Neural progenitor cell (in vitro differentiated cells): ENCODE measurements around the gene MYOF. TPM values are rescaled to one million over a fixed set of nuclear protein-coding genes. Genes with fewer than 3 reads are reported as not detected.

Source experiments
- DNase-seq: peaks from one replicate; pipeline ENCODE4 v3.0.0-alpha.2; 2016; ENCODE audit warnings: low spot score
- H2AFZ ChIP-seq: fragments of 200-600 bp; sonication (generic); replicated peaks from 2 replicates; pipeline ENCODE4 v1.6.1; 2016; ENCODE audit warnings: antibody characterized with exemption
- H3F3A ChIP-seq: fragments of 200-600 bp; sonication (generic); 2 replicates; pipeline ENCODE4 v1.6.1; 2016; ENCODE audit warnings: antibody characterized with exemption, low read depth
- H3K27ac ChIP-seq: fragments of 200-600 bp; sonication (generic); 2 replicates; pipeline ENCODE4 v1.5.1; 2016; ENCODE audit warnings: mild to moderate bottlenecking
- H3K27me3 ChIP-seq: fragments of 200-600 bp; sonication (generic); 2 replicates; pipeline ENCODE4 v1.6.1; 2016; ENCODE audit warnings: mild to moderate bottlenecking, moderate library complexity
- H3K36me3 ChIP-seq: fragments of 200-600 bp; sonication (generic); 2 replicates; pipeline ENCODE4 v1.5.1; 2016
- H3K4me1 ChIP-seq: fragments of 200-600 bp; sonication (generic); 2 replicates; pipeline ENCODE4 v1.6.1; 2016; ENCODE audit warnings: mixed run types
- H3K4me2 ChIP-seq: fragments of 200-600 bp; sonication (generic); 2 replicates; pipeline ENCODE4 v1.6.1; 2016
- H3K4me3 ChIP-seq: fragments of 200-600 bp; sonication (generic); 2 replicates; pipeline ENCODE4 v1.5.1; 2016
- H3K79me2 ChIP-seq: fragments of 200-600 bp; sonication (generic); 2 replicates; pipeline ENCODE4 v1.6.1; 2016; ENCODE audit warnings: low read depth
- H3K9ac ChIP-seq: fragments of 200-600 bp; sonication (generic); 2 replicates; pipeline ENCODE4 v1.6.1; 2016
- H3K9me3 ChIP-seq: fragments of 200-600 bp; sonication (generic); 2 replicates; pipeline ENCODE4 v1.5.1; 2016; ENCODE audit warnings: low read depth
- H4K20me1 ChIP-seq: fragments of 200-600 bp; sonication (generic); 2 replicates; pipeline ENCODE4 v1.6.1; 2016; ENCODE audit warnings: low read depth
- H3K27ac Mint-ChIP-seq: 3 replicates; pipeline ENCODE4 v1.8.0; 2021; ENCODE audit warnings: mixed read lengths
- H3K27me3 Mint-ChIP-seq: 2 replicates; pipeline ENCODE4 v1.8.0; 2022; ENCODE audit warnings: low read depth, mild to moderate bottlenecking, inconsistent platforms, moderate library complexity, mixed read lengths; ENCODE audit not compliant: insufficient read depth
- H3K36me3 Mint-ChIP-seq: 3 replicates; pipeline ENCODE4 v1.8.0; 2021; ENCODE audit warnings: mixed read lengths
- H3K4me1 Mint-ChIP-seq: 3 replicates; pipeline ENCODE4 v1.8.0; 2021; ENCODE audit warnings: mixed read lengths
- H3K4me3 Mint-ChIP-seq: 3 replicates; pipeline ENCODE4 v1.8.0; 2021; ENCODE audit warnings: mild to moderate bottlenecking, moderate library complexity, mixed read lengths
- H3K9me3 Mint-ChIP-seq: 3 replicates; pipeline ENCODE4 v1.8.0; 2020; ENCODE audit warnings: mixed read lengths
- CTCF ChIP-seq: fragments of 200-600 bp; sonication (generic); IDR thresholded peaks from 2 replicates; pipeline ENCODE4 v1.5.1; 2017; ENCODE audit warnings: antibody characterized with exemption, mild to moderate bottlenecking
- EZH2 ChIP-seq: fragments of 200-600 bp; sonication (generic); IDR thresholded peaks from 2 replicates; pipeline ENCODE4 v1.6.1; 2017; ENCODE audit warnings: antibody characterized with exemption, mild to moderate bottlenecking, moderate library complexity
- EZH2phosphoT487 ChIP-seq: fragments of 200-600 bp; sonication (generic); IDR thresholded peaks from 2 replicates; pipeline ENCODE4 v1.6.1; 2017; ENCODE audit warnings: antibody characterized with exemption
- total RNA-seq: library from RNA; depleted of rRNA; stranded (reverse); fragments of >200 nt; gene quantifications from 2 replicates; pipeline ENCODE4 v1.2.3, GENCODE V29; 2015; ENCODE audit warnings: low replicate concordance

Gene MYOF
- total RNA-seq, 1 donor from 2014 or later = 1.6 TPM

GRCh38 chr10:93438613-93439253 is 43.4 kb downstream of the MYOF start:
- H3K9me3 Mint-ChIP-seq = no peaks in the 10 kb centered on the region
- Histone ChIP-seq H4K20me1 (no peaks in the 10 kb centered on the region), H3K9me3 (no peaks in the 10 kb centered on the region), H3K4me1 (peaks cover 46% of the 10 kb centered on the region), H3K27ac (no peak overlapping the region), H3K27me3 (no peaks in the 10 kb centered on the region), H3F3A (peaks cover 19% of the 10 kb centered on the region), H3K36me3 (no peaks in the 10 kb centered on the region), H2AFZ (peak overlapping the region; percentile 82), H3K9ac (no peak overlapping the region), H3K4me2 (peak overlapping the region; percentile 78), H3K4me3 (peak overlapping the region; percentile 40), H3K79me2 (no peaks in the 10 kb centered on the region)
- peak; percentile 34 for TF ChIP-seq EZH2
- TF ChIP-seq EZH2phosphoT487 = no peak
- peak overlapping the region; percentile 74 for H3K4me3 Mint-ChIP-seq
- H3K27me3 Mint-ChIP-seq = peaks cover 3% of the 10 kb centered on the region
- peak; percentile 81 for DNase-seq
- H3K36me3 Mint-ChIP-seq = peaks cover 2% of the 10 kb centered on the region
- H3K27ac Mint-ChIP-seq = peak overlapping the region; percentile 99
- peaks cover 82% of the 10 kb centered on the region for H3K4me1 Mint-ChIP-seq

GRCh38 chr10:93437946-93438612 is 44.1 kb downstream of the MYOF start:
- Histone ChIP-seq H3K4me3 (peak overlapping the region; percentile 40), H3K9ac (no peak overlapping the region), H3K4me2 (peak overlapping the region; percentile 78), H3K27ac (no peak overlapping the region), H2AFZ (peak overlapping the region; percentile 82), H4K20me1 (no peaks in the 10 kb centered on the region), H3K9me3 (no peaks in the 10 kb centered on the region), H3K4me1 (peaks cover 43% of the 10 kb centered on the region), H3K36me3 (no peaks in the 10 kb centered on the region), H3F3A (peaks cover 19% of the 10 kb centered on the region), H3K27me3 (no peaks in the 10 kb centered on the region), H3K79me2 (no peaks in the 10 kb centered on the region)
- no peak for TF ChIP-seq EZH2
- no peak for TF ChIP-seq EZH2phosphoT487
- no peak for TF ChIP-seq CTCF
- H3K4me1 Mint-ChIP-seq = peaks cover 80% of the 10 kb centered on the region
- peak overlapping the region; percentile 74 for H3K4me3 Mint-ChIP-seq
- no peaks in the 10 kb centered on the region for H3K9me3 Mint-ChIP-seq
- peak overlapping the region; percentile 99 for H3K27ac Mint-ChIP-seq
- peaks cover under 1% of the 10 kb centered on the region for H3K36me3 Mint-ChIP-seq
- peaks cover 3% of the 10 kb centered on the region for H3K27me3 Mint-ChIP-seq
- no peak for DNase-seq

- Histone ChIP-seq H3K9ac (no peak overlapping the region), H2AFZ (peak overlapping the region; percentile 3), H3K27me3 (no peaks in the 10 kb centered on the region), H3K4me2 (peak overlapping the region; percentile 78), H3K27ac (no peak overlapping the region), H3K4me1 (peaks cover 43% of the 10 kb centered on the region), H4K20me1 (no peaks in the 10 kb centered on the region), H3F3A (peaks cover 19% of the 10 kb centered on the region), H3K36me3 (no peaks in the 10 kb centered on the region), H3K9me3 (no peaks in the 10 kb centered on the region), H3K4me3 (peak overlapping the region; percentile 40), H3K79me2 (no peaks in the 10 kb centered on the region)
- H3K27ac Mint-ChIP-seq = peak overlapping the region; percentile 99
- peaks cover 3% of the 10 kb centered on the region for H3K27me3 Mint-ChIP-seq
- H3K9me3 Mint-ChIP-seq = no peaks in the 10 kb centered on the region
- no peaks in the 10 kb centered on the region for H3K36me3 Mint-ChIP-seq
- DNase-seq = peak; percentile 37
- peaks cover 82% of the 10 kb centered on the region for H3K4me1 Mint-ChIP-seq
- TF ChIP-seq CTCF (no peak), EZH2phosphoT487 (no peak)
- peak overlapping the region; percentile 74 for H3K4me3 Mint-ChIP-seq
Measured at GRCh38 chr10:93437086-93437945, 44.8 kb downstream of the MYOF start.
